HEK293 (cell line): Measurements from ENCODE around the gene CD302.
"Not testable (repeated sequence)": the region's sequence is repeated elsewhere in the genome, so short reads cannot be mapped to it uniquely, and the experiment has no call there.

Experiments
- CTCF ChIA-PET: fragments of 350-600 bp; formaldehyde crosslinking; extraction: SDS; loops from one replicate; lab custom pipeline; 2021; ENCODE audit warnings: antibody characterized with exemption; lab: Yijun Ruan, JAX
- POLR2A ChIA-PET: fragments of 300-600 bp; formaldehyde crosslinking; extraction: SDS; loops from one replicate; lab custom pipeline; 2020; ENCODE audit warnings: antibody characterized with exemption, inconsistent platforms; lab: Yijun Ruan, JAX
- H3K27ac ChIP-seq: fragments of 200-500 bp; sonication (Bioruptor generic); 2 replicates; pipeline ENCODE4 v1.5.1; 2014; ENCODE audit warnings: low read depth, low read length, control low read depth, inconsistent platforms; ENCODE audit errors: extremely low read depth
- H3K36me3 ChIP-seq, 2 experiments: fragments of 200-500 bp in 1 of 2; sonication (Bioruptor generic) in 1 of 2; 1 replicate in 1 of 2; 2 replicates in 1 of 2; pipeline ENCODE4 v1.5.1; 2014 to 2017; ENCODE audit warnings: inconsistent platforms in 2 of 2, low read length in 2 of 2; ENCODE audit not compliant: control insufficient read depth in 2 of 2, insufficient read depth in 1 of 2
- H3K4me1 ChIP-seq: fragments of 200-500 bp; sonication (Bioruptor generic); 2 replicates; pipeline ENCODE4 v1.5.1; 2014; ENCODE audit warnings: mild to moderate bottlenecking, low read length, inconsistent platforms; ENCODE audit not compliant: control insufficient read depth, insufficient read depth
- H3K4me3 ChIP-seq: 2 replicates; pipeline ENCODE4 v1.5.1; 2011; ENCODE audit warnings: low read depth, mild to moderate bottlenecking, control low read depth, low read length, moderate library complexity
- H3K9me3 ChIP-seq: fragments of 200-500 bp; sonication (Bioruptor generic); 2 replicates; pipeline ENCODE4 v1.5.1; 2014; ENCODE audit warnings: low read depth, low read length, inconsistent platforms; ENCODE audit not compliant: control insufficient read depth, insufficient read depth
- GLI2 ChIP-seq: fragments of 450-650 bp; formaldehyde crosslinking; IDR thresholded peaks from 2 replicates; pipeline ENCODE4; 2017; ENCODE audit warnings: missing biosample characterization, missing genetic modification characterization, low read depth, borderline replicate concordance
- GLIS1 ChIP-seq: fragments of 450-650 bp; formaldehyde crosslinking; IDR thresholded peaks from 2 replicates; pipeline ENCODE4 v1.5.1; 2016; ENCODE audit warnings: missing biosample characterization, missing genetic modification characterization
- GLIS2 ChIP-seq: fragments of 450-650 bp; formaldehyde crosslinking; IDR thresholded peaks from 2 replicates; pipeline ENCODE4 v1.5.1; 2016; ENCODE audit warnings: missing biosample characterization, missing genetic modification characterization
- INSM2 ChIP-seq: fragments of 450-650 bp; formaldehyde crosslinking; IDR thresholded peaks from 2 replicates; pipeline ENCODE4 v1.5.1; 2016; ENCODE audit warnings: missing biosample characterization, missing genetic modification characterization
- KLF7 ChIP-seq: fragments of 450-650 bp; formaldehyde crosslinking; IDR thresholded peaks from 2 replicates; pipeline ENCODE4 v1.5.1; 2016; ENCODE audit warnings: missing biosample characterization, missing genetic modification characterization, borderline replicate concordance
- PATZ1 ChIP-seq: fragments of 450-650 bp; formaldehyde crosslinking; IDR thresholded peaks from 2 replicates; pipeline ENCODE4 v1.5.1; 2016; ENCODE audit warnings: missing biosample characterization, missing genetic modification characterization
- PRDM1 ChIP-seq: fragments of 450-650 bp; formaldehyde crosslinking; IDR thresholded peaks from 2 replicates; pipeline ENCODE4; 2016; ENCODE audit warnings: missing biosample characterization, missing genetic modification characterization
- TCF7L2 ChIP-seq: IDR thresholded peaks from 2 replicates; pipeline ENCODE4 v1.6.1; 2011; ENCODE audit warnings: low read depth, mild to moderate bottlenecking, inconsistent platforms, low read length, moderate library complexity, borderline replicate concordance
- ZBTB17 ChIP-seq: fragments of 450-650 bp; formaldehyde crosslinking; IDR thresholded peaks from 2 replicates; pipeline ENCODE4 v1.5.1; 2016; ENCODE audit warnings: missing biosample characterization, missing genetic modification characterization
- ZFP41 ChIP-seq: fragments of 450-650 bp; formaldehyde crosslinking; IDR thresholded peaks from 2 replicates; pipeline ENCODE4 v1.5.1; 2016; ENCODE audit warnings: missing biosample characterization, missing genetic modification characterization, borderline replicate concordance
- ZNF148 ChIP-seq: fragments of 450-650 bp; formaldehyde crosslinking; IDR thresholded peaks from 2 replicates; pipeline ENCODE4 v1.5.0; 2017; ENCODE audit warnings: missing biosample characterization, missing genetic modification characterization, borderline replicate concordance
- ZNF311 ChIP-seq: fragments of 450-650 bp; formaldehyde crosslinking; IDR thresholded peaks from 2 replicates; pipeline ENCODE4 v1.5.1; 2017; ENCODE audit warnings: missing biosample characterization, missing genetic modification characterization, borderline replicate concordance
- ZNF621 ChIP-seq: fragments of 450-650 bp; formaldehyde crosslinking; IDR thresholded peaks from 2 replicates; pipeline ENCODE4 v1.5.1; 2017; ENCODE audit warnings: missing biosample characterization, missing genetic modification characterization
- ZNF623 ChIP-seq: fragments of 450-650 bp; formaldehyde crosslinking; IDR thresholded peaks from 2 replicates; pipeline ENCODE4 v1.5.1; 2016; ENCODE audit warnings: missing biosample characterization, missing genetic modification characterization
- ZNF768 ChIP-seq: fragments of 450-650 bp; formaldehyde crosslinking; IDR thresholded peaks from 2 replicates; pipeline ENCODE4 v1.5.1; 2018; ENCODE audit warnings: missing biosample characterization, mild to moderate bottlenecking, missing genetic modification characterization
- ZNF777 ChIP-seq: fragments of 450-650 bp; formaldehyde crosslinking; IDR thresholded peaks from 2 replicates; pipeline ENCODE4 v1.5.1; 2017; ENCODE audit warnings: missing biosample characterization, missing genetic modification characterization, borderline replicate concordance

Gene CD302

GRCh38 chr2:159792036-159792435, 6.0 kb downstream of the CD302 start (continued):
- no peak for TF ChIP-seq ZNF148 (tag by site-specific recombination)
- no peak for TF ChIP-seq ZNF623 (tag by site-specific recombination)
- no peak for TF ChIP-seq GLI2
- no peak for TF ChIP-seq TCF7L2

- H3K36me3 ChIP-seq: no peaks in the 10 kb centered on the region
- no peak overlapping the region for H3K27ac ChIP-seq
- ChIA-PET POLR2A (no interaction called here), CTCF (no interaction called here)
- H3K4me1 ChIP-seq: peaks cover 5% of the 10 kb centered on the region; the same call in 1 of the 2 replicates
- H3K9me3 ChIP-seq: no peaks in the 10 kb centered on the region
- no peak overlapping the region for H3K4me3 ChIP-seq
- no peak for TF ChIP-seq GLIS2 (tag by site-specific recombination)
- peak; percentile 52; the same call in 1 of the 2 replicates for TF ChIP-seq PRDM1
These were observed 7.7 kb downstream of the CD302 start for GRCh38 chr2:159790323-159790722.

GRCh38 chr2:159788253-159788652, 9.8 kb downstream of the CD302 start:
- H3K27ac ChIP-seq: no peak overlapping the region
- no peaks in the 10 kb centered on the region for H3K9me3 ChIP-seq
- POLR2A ChIA-PET: no interaction called here
- no peak for TF ChIP-seq ZNF768 (tag by site-specific recombination)
- TF ChIP-seq ZNF777 (tag by site-specific recombination): no peak
- TF ChIP-seq KLF7 (tag by site-specific recombination): no peak
- no peak for TF ChIP-seq GLIS1 (tag by site-specific recombination)
- TF ChIP-seq PATZ1 (tag by site-specific recombination): no peak
- TF ChIP-seq TCF7L2: no peak
- TF ChIP-seq ZFP41: no peak
- no peak for TF ChIP-seq ZNF621 (tag by site-specific recombination)
- TF ChIP-seq ZNF311 (tag by site-specific recombination): no peak
- no peak for TF ChIP-seq ZBTB17
- TF ChIP-seq INSM2 (tag by site-specific recombination): no peak
- peaks cover 3% of the 10 kb centered on the region; the same call in 1 of the 2 replicates for H3K4me1 ChIP-seq
- H3K4me3 ChIP-seq: no peak overlapping the region
- no peaks in the 10 kb centered on the region for H3K36me3 ChIP-seq
- CTCF ChIA-PET: no interaction called here

- CTCF ChIA-PET, POLR2A ChIA-PET, H3K36me3 ChIP-seq, H3K27ac ChIP-seq, H3K4me1 ChIP-seq, H3K9me3 ChIP-seq, H3K4me3 ChIP-seq: not testable (repeated sequence)
These were observed 10.4 kb downstream of the CD302 start for GRCh38 chr2:159787647-159788046.
